SK-N-SH (cell line): ENCODE measurements around the gene CDH3. TPM values are rescaled to one million over a fixed set of nuclear protein-coding genes. Genes with fewer than 3 reads are reported as not detected.

Source experiments
- CTCF ChIA-PET: fragments of 300-600, 350-600 bp; formaldehyde crosslinking; extraction: SDS; loops from one replicate; lab custom pipeline; 2021; lab: Yijun Ruan, JAX
- POLR2A ChIA-PET: fragments of 350-600 bp; sonication (Branson Sonifier 250); formaldehyde crosslinking; extraction: SDS; loops from one replicate; lab custom pipeline; 2020; ENCODE audit warnings: antibody characterized with exemption, inconsistent platforms; lab: Yijun Ruan, JAX
- DNase-seq: peaks from one replicate; pipeline ENCODE4 v3.0.0; 2012
- H2AFZ ChIP-seq: fragments of 200-600 bp; sonication (generic); 2 replicates; pipeline ENCODE4 v1.8.1; 2016; ENCODE audit warnings: antibody characterized with exemption, mild to moderate bottlenecking, low read depth
- H3F3A ChIP-seq: fragments of 200-600 bp; sonication (generic); replicated peaks from 2 replicates; pipeline ENCODE3; 2016; ENCODE audit warnings: antibody characterized with exemption, mild to moderate bottlenecking; ENCODE audit not compliant: insufficient read depth
- H3K27ac ChIP-seq, 2 experiments: fragments of 200-500 bp in 1 of 2; fragments of 200-600 bp in 1 of 2; sonication (Bioruptor generic) in 1 of 2; sonication (generic), shearing (Covaris generic) in 1 of 2; 2 replicates each; pipeline versions ENCODE4 v1.5.1 to v1.6.1; 2014 to 2016; ENCODE audit warnings: low read depth in 2 of 2, inconsistent platforms in 1 of 2, low read length in 1 of 2, mild to moderate bottlenecking in 1 of 2, mixed read lengths in 1 of 2
- H3K27me3 ChIP-seq: fragments of 200-600 bp; sonication (generic), shearing (Covaris generic); 2 replicates; pipeline ENCODE4 v1.6.1; 2016; ENCODE audit warnings: mixed run types; ENCODE audit not compliant: insufficient read depth
- H3K36me3 ChIP-seq, 2 experiments: fragments of 200-500 bp in 1 of 2; fragments of 200-600 bp in 1 of 2; sonication (Bioruptor generic) in 1 of 2; sonication (generic) in 1 of 2; replicated peaks in 1 of 2; 2 replicates each; pipeline versions ENCODE3 to v1.5.1; 2014 to 2016; ENCODE audit warnings: low read length in 1 of 2, mild to moderate bottlenecking in 1 of 2; ENCODE audit not compliant: insufficient read depth in 2 of 2, control insufficient read depth in 1 of 2
- H3K4me1 ChIP-seq, 2 experiments: fragments of 200-500 bp in 1 of 2; fragments of 200-600 bp in 1 of 2; sonication (Bioruptor generic) in 1 of 2; sonication (generic), shearing (Covaris generic) in 1 of 2; 2 replicates each; pipeline versions ENCODE4 v1.5.1 to v1.6.1; 2014 to 2016; ENCODE audit warnings: low read depth in 1 of 2, low read length in 1 of 2, mixed run types in 1 of 2; ENCODE audit not compliant: insufficient read depth in 2 of 2, control insufficient read depth in 1 of 2
- H3K4me2 ChIP-seq: fragments of 200-600 bp; sonication (generic), shearing (Covaris generic); 2 replicates; pipeline ENCODE4 v1.6.1; 2017; ENCODE audit warnings: mixed run types
- H3K4me3 ChIP-seq, 2 experiments: fragments of 200-500 bp in 1 of 2; fragments of 200-600 bp in 1 of 2; sonication (Bioruptor generic) in 1 of 2; sonication (generic), shearing (Covaris generic) in 1 of 2; 2 replicates each; pipeline versions ENCODE4 v1.5.1 to v1.8.1; 2014 to 2016; ENCODE audit warnings: low read depth in 2 of 2, inconsistent platforms in 1 of 2, low read length in 1 of 2, mild to moderate bottlenecking in 1 of 2, mixed read lengths in 1 of 2, moderate library complexity in 1 of 2
- H3K79me2 ChIP-seq: fragments of 200-600 bp; sonication (generic); 2 replicates; pipeline ENCODE4 v1.8.1; 2017; ENCODE audit warnings: mild to moderate bottlenecking; ENCODE audit not compliant: insufficient read depth
- H3K9ac ChIP-seq: fragments of 200-600 bp; sonication (generic); 2 replicates; pipeline ENCODE4 v1.6.1; 2017; ENCODE audit warnings: mixed run types
- H3K9me2 ChIP-seq: fragments of 200-600 bp; sonication (generic); 2 replicates; pipeline ENCODE4 v1.6.1; 2017; ENCODE audit warnings: mixed run types
- H3K9me3 ChIP-seq: fragments of 200-600 bp; sonication (generic); 2 replicates; pipeline ENCODE4 v1.6.1; 2017; ENCODE audit warnings: mixed run types, mild to moderate bottlenecking, moderate library complexity
- H4K20me1 ChIP-seq: fragments of 200-600 bp; sonication (generic); 2 replicates; pipeline ENCODE4 v1.6.1; 2017; ENCODE audit warnings: mild to moderate bottlenecking, mixed run types; ENCODE audit not compliant: insufficient read depth
- CHD2 ChIP-seq: fragments of 150-350 bp; IDR thresholded peaks from 2 replicates; pipeline ENCODE4 v1.6.1; 2018; ENCODE audit warnings: low read length; ENCODE audit not compliant: partially characterized antibody
- MEF2A ChIP-seq: IDR thresholded peaks from 2 replicates; pipeline ENCODE4 v1.4.0; 2012; ENCODE audit warnings: low read depth, borderline replicate concordance
- PBX3 ChIP-seq: IDR thresholded peaks from 2 replicates; pipeline ENCODE4; 2012
- POLR2AphosphoS5 ChIP-seq: IDR thresholded peaks from 2 replicates; pipeline ENCODE4 v1.6.1; 2012; ENCODE audit warnings: low read depth, low read length
- RAD21 ChIP-seq: IDR thresholded peaks from 2 replicates; pipeline ENCODE4 v1.6.1; 2012; ENCODE audit warnings: mild to moderate bottlenecking, low read length
- RCOR1 ChIP-seq: fragments of 150-350 bp; IDR thresholded peaks from 2 replicates; pipeline ENCODE4 v1.6.1; 2017; ENCODE audit warnings: antibody characterized with exemption, low read length
- RXRA ChIP-seq: IDR thresholded peaks from 2 replicates; pipeline ENCODE4 v1.4.0; 2012; ENCODE audit warnings: low read depth, mild to moderate bottlenecking, borderline replicate concordance
- SMC3 ChIP-seq: IDR thresholded peaks from 2 replicates; pipeline ENCODE4 v1.6.1; 2012; ENCODE audit warnings: low read depth, low read length, improper control_type of control experiment
- TCF12 ChIP-seq: IDR thresholded peaks from 2 replicates; pipeline ENCODE4 v1.4.0; 2012
- TEAD4 ChIP-seq: IDR thresholded peaks from 2 replicates; pipeline ENCODE4 v1.4.0; 2012; ENCODE audit warnings: mild to moderate bottlenecking, borderline replicate concordance; ENCODE audit not compliant: insufficient read depth
- WGBS: methylation state at CpG from one replicate; pipeline ENCODE4 v1.1.6; 2017; ENCODE audit warnings: low lambda C conversion rate; 5-methylcytosine and 5-hydroxymethylcytosine counted together
- polyA plus RNA-seq, 3 experiments: library from polyadenylated mRNA; depleted of rRNA; stranded (reverse); fragments of >200 nt; gene quantifications; 2 replicates each; pipeline ENCODE4 v1.2.3, GENCODE V29; 2012
- TF ChIP-seq, protein P1 (sequence below): IDR thresholded peaks from 2 replicates; pipeline ENCODE4 v1.4.0; 2012; ENCODE audit warnings: low read depth, borderline replicate concordance
- TF ChIP-seq, protein P2 (sequence below): fragments of 200-600 bp; sonication (generic); IDR thresholded peaks from 2 replicates; pipeline ENCODE4 v1.6.1; 2017; ENCODE audit warnings: antibody characterized with exemption, mild to moderate bottlenecking, moderate library complexity

The CDH3 gene
- polyA plus RNA-seq, 1 of the 3 experiments (the other 2 are of a cell fraction), result not detected

DNA sequence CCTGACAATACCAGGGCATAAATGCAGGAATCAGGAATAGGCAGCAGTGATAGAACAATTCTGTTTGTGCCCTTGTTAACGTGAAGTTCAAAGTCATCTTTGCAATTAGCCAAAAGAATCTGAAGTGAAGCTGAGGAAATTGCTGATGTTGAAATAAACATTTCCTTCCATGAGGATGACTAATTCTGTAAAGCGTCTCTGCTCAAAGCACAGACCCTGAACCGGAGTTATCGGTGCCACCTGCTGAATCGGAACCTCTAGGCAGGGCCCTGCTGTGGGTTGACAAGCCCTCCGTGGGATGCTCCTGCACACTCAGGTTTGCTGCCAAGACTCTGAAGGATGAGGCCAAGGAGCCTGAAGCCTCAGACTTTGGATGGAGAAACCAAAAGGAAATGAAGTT, 55.0 kb downstream of the CDH3 start (continued):
- no peak for TF ChIP-seq RXRA

DNA sequence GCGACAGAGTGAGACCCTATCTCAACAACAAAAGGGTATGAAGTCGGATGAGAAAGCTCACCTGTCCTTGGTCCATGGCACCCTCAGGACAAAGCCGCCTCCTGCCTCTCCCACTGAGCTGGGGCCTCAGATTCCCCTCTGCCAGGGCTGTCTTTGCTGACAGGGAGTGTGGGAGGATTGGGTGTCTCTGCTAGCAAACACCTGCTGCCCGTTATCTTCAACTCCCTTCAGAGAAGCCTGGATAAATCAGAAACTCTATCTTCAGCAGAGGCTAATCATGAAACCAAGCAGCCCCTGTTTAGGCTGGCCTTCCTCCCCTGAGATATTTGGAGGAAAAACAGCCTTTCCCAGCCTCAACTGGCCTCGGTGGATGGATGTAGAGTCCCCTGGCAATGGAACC, 55.7 kb downstream of the CDH3 start:
- CTCF ChIA-PET, result interaction anchor here (1.7 to 2.4 kb wide), 2 partner anchors 99 to 110 kb away, joined by 5 to 9 read pairs; no protein-coding TSS in a partner anchor
- Histone ChIP-seq H3K4me1 (no peaks in the 10 kb centered on the region), H3K9me3 (no peaks in the 10 kb centered on the region), H3K36me3 (no peaks in the 10 kb centered on the region), H3F3A (peaks cover 2% of the 10 kb centered on the region), H3K9me2 (no peaks in the 10 kb centered on the region), H3K4me3 (no peak overlapping the region), H2AFZ (no peak overlapping the region), H3K9ac (no peak overlapping the region), H3K79me2 (no peaks in the 10 kb centered on the region), H3K27ac (no peak overlapping the region), H3K27me3 (no peaks in the 10 kb centered on the region), H4K20me1 (no peaks in the 10 kb centered on the region), H3K4me2 (no peak overlapping the region)
- TF ChIP-seq TCF12, result no peak
- TF ChIP-seq PBX3, result no peak
- no peak for TF ChIP-seq SMC3
- TF ChIP-seq, protein P1, sequence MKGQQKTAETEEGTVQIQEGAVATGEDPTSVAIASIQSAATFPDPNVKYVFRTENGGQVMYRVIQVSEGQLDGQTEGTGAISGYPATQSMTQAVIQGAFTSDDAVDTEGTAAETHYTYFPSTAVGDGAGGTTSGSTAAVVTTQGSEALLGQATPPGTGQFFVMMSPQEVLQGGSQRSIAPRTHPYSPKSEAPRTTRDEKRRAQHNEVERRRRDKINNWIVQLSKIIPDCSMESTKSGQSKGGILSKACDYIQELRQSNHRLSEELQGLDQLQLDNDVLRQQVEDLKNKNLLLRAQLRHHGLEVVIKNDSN, result no peak
- TF ChIP-seq RCOR1, result no peak
- no peak for TF ChIP-seq CHD2
- no peak for TF ChIP-seq MEF2A
- WGBS, result 65% methylated on average over 3 of the region's 5 CpGs
- no peak for DNase-seq
- POLR2A ChIA-PET, result no interaction called here

- no peaks in the 10 kb centered on the region for H3K9me3 ChIP-seq
- H4K20me1 ChIP-seq, result no peaks in the 10 kb centered on the region
- H2AFZ ChIP-seq, result no peak overlapping the region
- WGBS, result 48% methylated on average over 15 of the region's 15 CpGs
- peak; percentile 85 for DNase-seq
- no peaks in the 10 kb centered on the region for H3K27me3 ChIP-seq
- no peak overlapping the region for H3K27ac ChIP-seq
- H3K4me1 ChIP-seq, result no peaks in the 10 kb centered on the region
- H3K4me3 ChIP-seq, result no peak overlapping the region; a peak in 1 of 4 replicates
- H3K9me2 ChIP-seq, result no peaks in the 10 kb centered on the region
- no peak overlapping the region for H3K4me2 ChIP-seq
- no peaks in the 10 kb centered on the region for H3K79me2 ChIP-seq
- TF ChIP-seq CHD2 (peak; percentile 48), PBX3 (no peak), POLR2AphosphoS5 (no peak), SMC3 (peak; percentile 88), RAD21 (peak; percentile 89), TEAD4 (no peak)
- TF ChIP-seq, protein P2, sequence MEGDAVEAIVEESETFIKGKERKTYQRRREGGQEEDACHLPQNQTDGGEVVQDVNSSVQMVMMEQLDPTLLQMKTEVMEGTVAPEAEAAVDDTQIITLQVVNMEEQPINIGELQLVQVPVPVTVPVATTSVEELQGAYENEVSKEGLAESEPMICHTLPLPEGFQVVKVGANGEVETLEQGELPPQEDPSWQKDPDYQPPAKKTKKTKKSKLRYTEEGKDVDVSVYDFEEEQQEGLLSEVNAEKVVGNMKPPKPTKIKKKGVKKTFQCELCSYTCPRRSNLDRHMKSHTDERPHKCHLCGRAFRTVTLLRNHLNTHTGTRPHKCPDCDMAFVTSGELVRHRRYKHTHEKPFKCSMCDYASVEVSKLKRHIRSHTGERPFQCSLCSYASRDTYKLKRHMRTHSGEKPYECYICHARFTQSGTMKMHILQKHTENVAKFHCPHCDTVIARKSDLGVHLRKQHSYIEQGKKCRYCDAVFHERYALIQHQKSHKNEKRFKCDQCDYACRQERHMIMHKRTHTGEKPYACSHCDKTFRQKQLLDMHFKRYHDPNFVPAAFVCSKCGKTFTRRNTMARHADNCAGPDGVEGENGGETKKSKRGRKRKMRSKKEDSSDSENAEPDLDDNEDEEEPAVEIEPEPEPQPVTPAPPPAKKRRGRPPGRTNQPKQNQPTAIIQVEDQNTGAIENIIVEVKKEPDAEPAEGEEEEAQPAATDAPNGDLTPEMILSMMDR, result peak; percentile 60
- POLR2A ChIA-PET, result no interaction called here
- peaks cover 2% of the 10 kb centered on the region for H3F3A ChIP-seq
- no peaks in the 10 kb centered on the region for H3K36me3 ChIP-seq
- H3K9ac ChIP-seq, result no peak overlapping the region
- CTCF ChIA-PET, result interaction anchor here (0.9 to 2.1 kb wide), 7 partner anchors 10 to 175 kb away, joined by 3 to 10 read pairs (median 5); no protein-coding TSS in a partner anchor
Measured at GRCh38 chr16:68704232-68704867, 59.2 kb downstream of the CDH3 start.
